HL-60 (cell line): ENCODE results near the gene ISYNA1.

ENCODE experiments used
- DNase-seq, 2 experiments: peaks; one replicate each; pipeline ENCODE4 v3.0.0-alpha.2; 2010 to 2020; ENCODE audit warnings: low read depth in 1 of 2, low spot score in 1 of 2
- H3K27ac ChIP-seq: fragments of 250-450 bp; sonication (Bioruptor Pico); replicated peaks from 2 replicates; pipeline ENCODE4 v1.5.1; 2020; ENCODE audit warnings: mild to moderate bottlenecking, moderate library complexity
- H3K27me3 ChIP-seq: fragments of 250-450 bp; sonication (Bioruptor Pico); 2 replicates; pipeline ENCODE4 v1.5.1; 2021; ENCODE audit warnings: mild to moderate bottlenecking, moderate library complexity; ENCODE audit not compliant: insufficient read depth, poor library complexity, severe bottlenecking
- H3K4me3 ChIP-seq: replicated peaks from 2 replicates; pipeline ENCODE4 v1.5.1; 2011; ENCODE audit warnings: mild to moderate bottlenecking, control low read depth, low read length; ENCODE audit not compliant: insufficient read depth
- CTCF ChIP-seq: IDR thresholded peaks from one replicate; pipeline ENCODE4 v1.5.1; 2011; ENCODE audit warnings: low read length, control low read depth, inconsistent platforms; ENCODE audit not compliant: insufficient read depth
- GABPA ChIP-seq: IDR thresholded peaks from 2 replicates; pipeline ENCODE4 v1.6.1; 2012; ENCODE audit warnings: low read depth
- POLR2AphosphoS5 ChIP-seq: IDR thresholded peaks from 2 replicates; pipeline ENCODE4 v1.6.1; 2012; ENCODE audit warnings: low read depth
- REST ChIP-seq: IDR thresholded peaks from 2 replicates; pipeline ENCODE4 v1.6.1; 2012; ENCODE audit warnings: low read depth; ENCODE audit not compliant: insufficient replicate concordance
- SPI1 ChIP-seq: IDR thresholded peaks from 2 replicates; pipeline ENCODE4 v1.6.1; 2012; ENCODE audit warnings: low read depth, mild to moderate bottlenecking, borderline replicate concordance

ISYNA1 gene

GRCh38 chr19:18436671-18437490, 1.1 kb downstream of the ISYNA1 start:
- DNase-seq: peak in 1 of 2 experiments; percentile 47
- no peak for TF ChIP-seq CTCF
- TF ChIP-seq SPI1: no peak
- no peak for TF ChIP-seq REST
- TF ChIP-seq POLR2AphosphoS5: no peak
- no peak for TF ChIP-seq GABPA
- H3K27me3 ChIP-seq: peaks cover 4% of the 10 kb centered on the region
- H3K27ac ChIP-seq: no peak overlapping the region
- H3K4me3 ChIP-seq: peak overlapping the region; percentile 36

- peaks cover 4% of the 10 kb centered on the region for H3K27me3 ChIP-seq
- 0 out of 2 replicates have a peak, but pooled peaks have one; percentile 3 for TF ChIP-seq POLR2AphosphoS5
- TF ChIP-seq SPI1: no peak
- no peak overlapping the region for H3K27ac ChIP-seq
- no peak overlapping the region for H3K4me3 ChIP-seq
- no peak for DNase-seq
These were observed 1.9 kb downstream of the ISYNA1 start for GRCh38 chr19:18435842-18436670.

GRCh38 chr19:18435178-18435841, 2.6 kb downstream of the ISYNA1 start:
- H3K4me3 ChIP-seq: no peak overlapping the region
- peaks cover 4% of the 10 kb centered on the region for H3K27me3 ChIP-seq
- DNase-seq: no peak
- no peak for TF ChIP-seq POLR2AphosphoS5
- TF ChIP-seq REST: no peak
- no peak for TF ChIP-seq SPI1
- no peak for TF ChIP-seq GABPA
- TF ChIP-seq CTCF: no peak
- H3K27ac ChIP-seq: no peak overlapping the region
